Measurements from ENCODE around the gene FTH1. TPM values are rescaled to one million over a fixed set of nuclear protein-coding genes. Genes with fewer than 3 reads are reported as not detected.

FTH1 gene
- total RNA-seq, 2 donors from 2014 or later = 2,226 to 2,809 TPM

- peaks cover 22% of the 10 kb centered on the region for H3K27me3 Mint-ChIP-seq (ENCODE audit: insufficient read depth)
- H3K4me3 ChIP-seq (ENCODE audit: low read length) = no peak overlapping the region
- no peak overlapping the region for H3K9ac ChIP-seq (ENCODE audit: extremely low read depth, low read length, poor library complexity, severe bottlenecking)
- no peak overlapping the region for H3K27ac ChIP-seq (ENCODE audit: low read depth, low read length)
- H3K36me3 Mint-ChIP-seq (ENCODE audit: low read depth) = peaks cover 16% of the 10 kb centered on the region
- peak; percentile 47 for DNase-seq
- H3K4me1 ChIP-seq (ENCODE audit: control insufficient read depth, insufficient read depth, low read length) = no peaks in the 10 kb centered on the region
- H3K27ac Mint-ChIP-seq = no peak overlapping the region
- H3K27me3 ChIP-seq (ENCODE audit: control insufficient read depth, insufficient read depth, low read length, poor library complexity, severe bottlenecking) = peaks cover 27% of the 10 kb centered on the region
- H3K9me3 ChIP-seq (ENCODE audit: control insufficient read depth, low read length) = no peaks in the 10 kb centered on the region
- 89 to 93% methylated on average over 4 to 6 of the region's 6 CpGs for WGBS, 2 experiments (ENCODE audit: insufficient coverage in 1 of 2, insufficient read length in 1 of 2)
- H3K36me3 ChIP-seq (ENCODE audit: control insufficient read depth, insufficient read depth, low read length) = peaks cover 16% of the 10 kb centered on the region
- no peaks in the 10 kb centered on the region for H3K9me3 Mint-ChIP-seq
- no peaks in the 10 kb centered on the region for H3K4me1 Mint-ChIP-seq
- no peak overlapping the region for H3K4me3 Mint-ChIP-seq
- no peak for TF ChIP-seq CTCF (conservative IDR thresholded peaks at IDR 0.05)
Measured at GRCh38 chr11:61959678-61960077, 7.8 kb downstream of the FTH1 start.

- H3K4me3 ChIP-seq (ENCODE audit: low read length) = no peak overlapping the region
- peaks cover 33% of the 10 kb centered on the region for H3K27me3 ChIP-seq (ENCODE audit: control insufficient read depth, insufficient read depth, low read length, poor library complexity, severe bottlenecking)
- H3K4me1 ChIP-seq (ENCODE audit: control insufficient read depth, insufficient read depth, low read length) = no peaks in the 10 kb centered on the region
- no peak for TF ChIP-seq CTCF (conservative IDR thresholded peaks at IDR 0.05)
- peaks cover 10% of the 10 kb centered on the region for H3K36me3 ChIP-seq (ENCODE audit: control insufficient read depth, insufficient read depth, low read length)
- Mint-ChIP-seq H3K27me3 (ENCODE audit: insufficient read depth) (peaks cover 27% of the 10 kb centered on the region), H3K36me3 (ENCODE audit: low read depth) (peaks cover 10% of the 10 kb centered on the region), H3K4me3 (no peak overlapping the region), H3K27ac (no peak overlapping the region), H3K4me1 (no peaks in the 10 kb centered on the region), H3K9me3 (no peaks in the 10 kb centered on the region)
- no peak overlapping the region for H3K27ac ChIP-seq (ENCODE audit: low read depth, low read length)
- DNase-seq = no peak
- WGBS, 2 experiments (ENCODE audit: insufficient coverage in 1 of 2, insufficient read length in 1 of 2) = 70 to 100% methylated on average over 1 to 2 of the region's 2 CpGs
- H3K9ac ChIP-seq (ENCODE audit: extremely low read depth, low read length, poor library complexity, severe bottlenecking) = no peak overlapping the region
- H3K9me3 ChIP-seq (ENCODE audit: control insufficient read depth, low read length) = no peaks in the 10 kb centered on the region
Measured at GRCh38 chr11:61959114-61959513, 8.3 kb downstream of the FTH1 start.

- peaks cover 38% of the 10 kb centered on the region for H3K27me3 ChIP-seq (ENCODE audit: control insufficient read depth, insufficient read depth, low read length, poor library complexity, severe bottlenecking)
- no peak for DNase-seq
- peaks cover 5% of the 10 kb centered on the region for H3K36me3 ChIP-seq (ENCODE audit: control insufficient read depth, insufficient read depth, low read length)
- no peak overlapping the region for H3K27ac ChIP-seq (ENCODE audit: low read depth, low read length)
- no peaks in the 10 kb centered on the region for H3K9me3 Mint-ChIP-seq
- no peak overlapping the region for H3K9ac ChIP-seq (ENCODE audit: extremely low read depth, low read length, poor library complexity, severe bottlenecking)
- peaks cover 30% of the 10 kb centered on the region for H3K27me3 Mint-ChIP-seq (ENCODE audit: insufficient read depth)
- H3K4me3 ChIP-seq (ENCODE audit: low read length) = no peak overlapping the region
- peaks cover 5% of the 10 kb centered on the region for H3K36me3 Mint-ChIP-seq (ENCODE audit: low read depth)
- no peak overlapping the region for H3K27ac Mint-ChIP-seq
- H3K9me3 ChIP-seq (ENCODE audit: control insufficient read depth, low read length) = no peaks in the 10 kb centered on the region
- H3K4me3 Mint-ChIP-seq = no peak overlapping the region
- TF ChIP-seq CTCF (conservative IDR thresholded peaks at IDR 0.05) = no peak
- 73 to 88% methylated on average over 1 to 3 of the region's 3 CpGs for WGBS, 2 experiments (ENCODE audit: insufficient coverage in 1 of 2, insufficient read length in 1 of 2)
- no peaks in the 10 kb centered on the region for H3K4me1 Mint-ChIP-seq
- H3K4me1 ChIP-seq (ENCODE audit: control insufficient read depth, insufficient read depth, low read length) = no peaks in the 10 kb centered on the region
Measured at GRCh38 chr11:61958590-61958989, 8.8 kb downstream of the FTH1 start.

Measured in endodermal cell (in vitro differentiated cells).